ENCODE results near the gene PGM5.
"Not testable (repeated sequence)": the region's sequence is repeated elsewhere in the genome, so short reads cannot be mapped to it uniquely, and the experiment has no call there.

DNA sequence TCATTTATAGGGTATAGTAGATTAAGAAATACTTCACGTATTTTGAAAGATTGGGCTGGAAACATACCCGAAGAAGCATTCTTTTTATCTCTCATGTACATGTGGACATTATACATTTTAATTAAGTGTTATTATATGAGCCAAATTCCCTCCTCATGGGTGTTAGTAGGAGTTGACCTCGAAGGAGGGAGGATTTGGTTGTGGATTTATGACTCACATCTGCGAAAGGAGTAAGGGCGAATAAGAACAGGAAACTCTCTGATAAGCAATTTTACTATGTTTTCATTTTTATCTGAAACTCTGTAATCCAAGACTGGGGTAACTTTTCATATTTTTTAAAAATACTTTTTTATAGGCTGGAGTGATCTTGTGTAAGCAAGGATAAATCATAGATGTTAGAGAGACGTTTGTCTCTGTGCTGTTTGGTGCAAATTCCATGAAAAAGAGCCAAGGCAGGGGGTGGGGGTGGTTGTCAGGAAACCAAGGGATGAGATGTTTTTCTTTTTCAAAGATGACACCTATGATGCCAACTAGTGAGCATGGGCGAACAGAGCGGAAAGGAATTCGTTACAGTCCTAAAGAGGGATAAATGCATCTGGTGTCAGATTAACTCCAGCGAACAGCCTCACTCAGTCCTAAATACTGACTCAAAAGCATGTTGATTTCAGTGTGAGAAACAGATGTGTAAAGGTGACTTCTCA is 19.6 kb upstream of the PGM5 start:
- TF ChIP-seq POLR2A, CTCF (IDR thresholded peaks at IDR 0.05): not testable (repeated sequence)
